Measurements from ENCODE around the gene NPDC1. TPM values are rescaled to one million over a fixed set of nuclear protein-coding genes. Genes with fewer than 3 reads are reported as not detected.
A peak's percentile ranks its signal among the peaks of the same experiment; 100 is the strongest.

The NPDC1 gene
- total RNA-seq, 1 donor from 2014 or later: 124 TPM

- Histone ChIP-seq H3K4me1 (peaks cover 45% of the 10 kb centered on the region), H3K36me3 (peaks cover 9% of the 10 kb centered on the region), H3K9me3 (no peaks in the 10 kb centered on the region), H3K4me3 (peak overlapping the region; percentile 67), H3K27ac (peak overlapping the region; percentile 78), H3K27me3 (ENCODE audit: low read depth) (peaks cover 55% of the 10 kb centered on the region)
- ATAC-seq: no peak
- no peak for TF ChIP-seq CTCF (IDR thresholded peaks at IDR 0.05)
- intact Hi-C loops (cut with DNase I): no loop called here
- DNase-seq: no peak
These were observed 1.9 kb downstream of the NPDC1 start for GRCh38 chr9:137044037-137044436.

GRCh38 chr9:137042751-137043727 lies 2.9 kb downstream of the NPDC1 start:
- H3K9me3 ChIP-seq: no peaks in the 10 kb centered on the region
- intact Hi-C loops (cut with DNase I): no loop called here
- peaks cover 45% of the 10 kb centered on the region for H3K4me1 ChIP-seq
- TF ChIP-seq CTCF (IDR thresholded peaks at IDR 0.05): no peak
- peak overlapping the region; percentile 67 for H3K4me3 ChIP-seq
- DNase-seq (no peak), ATAC-seq (peak in 1 of 2 donors; percentile 6)
- H3K36me3 ChIP-seq: peaks cover 19% of the 10 kb centered on the region
- H3K27ac ChIP-seq: peak overlapping the region; percentile 78
- H3K27me3 ChIP-seq (ENCODE audit: low read depth): peaks cover 45% of the 10 kb centered on the region

GRCh38 chr9:137041124-137041523 lies 4.9 kb downstream of the NPDC1 start:
- DNase-seq: no peak
- intact Hi-C loops (cut with DNase I): no loop called here
- Histone ChIP-seq H3K27me3 (ENCODE audit: low read depth) (peaks cover 26% of the 10 kb centered on the region), H3K4me1 (peaks cover 38% of the 10 kb centered on the region), H3K9me3 (no peaks in the 10 kb centered on the region), H3K36me3 (peaks cover 19% of the 10 kb centered on the region), H3K4me3 (peak overlapping the region; percentile 25), H3K27ac (peak overlapping the region; percentile 46)
- peak in 1 of 2 donors; percentile 17 for ATAC-seq
- TF ChIP-seq CTCF (IDR thresholded peaks at IDR 0.05): no peak

GRCh38 chr9:137040568-137040967 lies 5.4 kb downstream of the NPDC1 start:
- no peak for ATAC-seq
- H3K4me3 ChIP-seq: peak overlapping the region; percentile 25
- intact Hi-C loops (cut with DNase I): no loop called here
- peaks cover 23% of the 10 kb centered on the region for H3K27me3 ChIP-seq (ENCODE audit: low read depth)
- peaks cover 19% of the 10 kb centered on the region for H3K36me3 ChIP-seq
- TF ChIP-seq CTCF (IDR thresholded peaks at IDR 0.05): no peak
- H3K9me3 ChIP-seq: no peaks in the 10 kb centered on the region
- H3K27ac ChIP-seq: peak overlapping the region; percentile 46
- no peak for DNase-seq
- H3K4me1 ChIP-seq: peaks cover 38% of the 10 kb centered on the region

- ATAC-seq (no peak), DNase-seq (no peak)
- Histone ChIP-seq H3K4me3 (no peak overlapping the region), H3K27me3 (ENCODE audit: low read depth) (peaks cover 16% of the 10 kb centered on the region), H3K27ac (no peak overlapping the region), H3K36me3 (peaks cover 19% of the 10 kb centered on the region), H3K9me3 (no peaks in the 10 kb centered on the region), H3K4me1 (peaks cover 39% of the 10 kb centered on the region)
- TF ChIP-seq CTCF (IDR thresholded peaks at IDR 0.05): no peak
- intact Hi-C loops (cut with DNase I): no loop called here
These were observed 6.2 kb downstream of the NPDC1 start for GRCh38 chr9:137039611-137040366.
